H1 (cell line): ENCODE data around the gene NADSYN1. TPM values are rescaled to one million over a fixed set of nuclear protein-coding genes. Genes with fewer than 3 reads are reported as not detected.
"Not testable (repeated sequence)": the region's sequence is repeated elsewhere in the genome, so short reads cannot be mapped to it uniquely, and the experiment has no call there.

Experiments
- CTCF ChIA-PET: fragments of 300-600 bp; sonication (Branson Sonifier 250); formaldehyde crosslinking; loops from one replicate; lab custom pipeline; 2021; ENCODE audit not compliant: partially characterized antibody; lab: Charles Lee
- POLR2A ChIA-PET: fragments of 300-600 bp; sonication (Branson Sonifier 250); formaldehyde crosslinking; loops from one replicate; lab custom pipeline; 2021; ENCODE audit warnings: inconsistent platforms; ENCODE audit not compliant: partially characterized antibody; lab: Charles Lee
- DNase-seq, 2 experiments: peaks; one replicate each; pipeline versions ENCODE4 v3.0.0 to v3.0.0-alpha.2; 2010 to 2022; ENCODE audit warnings: low spot score in 2 of 2, low read depth in 1 of 2, mixed read lengths in 1 of 2
- FAIRE-seq: peaks from 2 replicates; lab custom pipeline; 2011; peaks lifted over from hg19 to GRCh38; lab: Jason Lieb, UNC
- H2AFZ ChIP-seq: 2 replicates; pipeline ENCODE4 v1.8.1; 2012; ENCODE audit warnings: low read length, inconsistent platforms
- H2AK5ac ChIP-seq: 2 replicates; pipeline ENCODE4 v1.6.1; 2013; ENCODE audit warnings: low read depth, low read length
- H2BK120ac ChIP-seq: replicated peaks from 2 replicates; pipeline ENCODE3; 2013; ENCODE audit warnings: low read depth, low read length, inconsistent platforms
- H2BK12ac ChIP-seq: 2 replicates; pipeline ENCODE4 v1.6.1; 2013; ENCODE audit warnings: low read depth, low read length
- H2BK15ac ChIP-seq: 2 replicates; pipeline ENCODE4 v1.6.1; 2013; ENCODE audit warnings: low read length
- H2BK20ac ChIP-seq: 2 replicates; pipeline ENCODE4 v1.6.1; 2013; ENCODE audit warnings: low read length
- H2BK5ac ChIP-seq: 2 replicates; pipeline ENCODE4 v1.6.1; 2013; ENCODE audit warnings: low read depth, low read length
- H3K14ac ChIP-seq: 2 replicates; pipeline ENCODE4 v1.6.1; 2013; ENCODE audit warnings: inconsistent platforms; ENCODE audit not compliant: insufficient read length
- H3K18ac ChIP-seq: 2 replicates; pipeline ENCODE4 v1.6.1; 2013; ENCODE audit warnings: low read length; ENCODE audit errors: extremely low read depth
- H3K23ac ChIP-seq: 2 replicates; pipeline ENCODE4 v1.6.1; 2013; ENCODE audit warnings: inconsistent platforms; ENCODE audit not compliant: insufficient read length
- H3K23me2 ChIP-seq: 2 replicates; pipeline ENCODE4 v1.6.1; 2013; ENCODE audit warnings: low read depth, low read length
- H3K27ac ChIP-seq: 2 replicates; pipeline ENCODE4 v1.6.1; 2011; ENCODE audit warnings: low read depth, low read length, inconsistent platforms
- H3K27me3 ChIP-seq, 4 experiments: replicated peaks in 1 of 4; 1 replicate in 1 of 4; 2 replicates in 3 of 4; pipeline versions ENCODE4 v1.6.1 to v1.8.1; 2011 to 2013; ENCODE audit warnings: low read length in 3 of 4, mild to moderate bottlenecking in 3 of 4, inconsistent platforms in 2 of 4, mixed read lengths in 2 of 4, moderate library complexity in 1 of 4; ENCODE audit not compliant: control insufficient read depth in 3 of 4, insufficient read depth in 3 of 4; ENCODE audit errors: extremely low read depth in 1 of 4
- H3K36me3 ChIP-seq, 4 experiments: 2 replicates each; pipeline versions ENCODE4 v1.6.1 to v1.8.1; 2011 to 2013; ENCODE audit warnings: mild to moderate bottlenecking in 4 of 4, low read length in 3 of 4, moderate library complexity in 2 of 4, control low read depth in 1 of 4, inconsistent platforms in 1 of 4; ENCODE audit not compliant: insufficient read depth in 4 of 4, control insufficient read depth in 2 of 4
- H3K4ac ChIP-seq: replicated peaks from 2 replicates; pipeline ENCODE3; 2013; ENCODE audit warnings: low read length, low read depth, mixed read lengths, inconsistent platforms; ENCODE audit not compliant: insufficient read length
- H3K4me1 ChIP-seq, 4 experiments: replicated peaks in 1 of 4; 1 replicate in 1 of 4; 2 replicates in 3 of 4; pipeline versions ENCODE4 v1.6.1 to v1.8.1; 2011 to 2013; ENCODE audit warnings: low read length in 3 of 4, inconsistent platforms in 2 of 4, mixed read lengths in 1 of 4; ENCODE audit not compliant: insufficient read depth in 4 of 4, control insufficient read depth in 3 of 4
- H3K4me2 ChIP-seq, 2 experiments: 2 replicates each; pipeline versions ENCODE4 v1.6.1 to v1.8.1; 2011 to 2013; ENCODE audit warnings: low read depth in 2 of 2, low read length in 2 of 2, control low read depth in 1 of 2, inconsistent platforms in 1 of 2, mild to moderate bottlenecking in 1 of 2; ENCODE audit not compliant: insufficient read depth in 1 of 2
- H3K4me3 ChIP-seq, 4 experiments: fragments of 200-600, 300-600 bp in 1 of 4; sonication (generic), shearing (Covaris generic), sonication (Bioruptor Twin) in 1 of 4; 2 replicates each; pipeline versions ENCODE4 v1.5.1 to v1.8.1; 2011 to 2016; ENCODE audit warnings: low read length in 4 of 4, low read depth in 3 of 4, control low read depth in 2 of 4, inconsistent platforms in 2 of 4, mild to moderate bottlenecking in 2 of 4, mixed read lengths in 1 of 4, moderate library complexity in 1 of 4; ENCODE audit not compliant: insufficient read depth in 2 of 4; ENCODE audit errors: extremely low read depth in 1 of 4
- H3K56ac ChIP-seq: replicated peaks from 2 replicates; pipeline ENCODE3; 2013; ENCODE audit warnings: low read depth, mild to moderate bottlenecking, mixed read lengths, low read length, inconsistent platforms; ENCODE audit not compliant: insufficient read length
- H3K79me1 ChIP-seq: 2 replicates; pipeline ENCODE4 v1.6.1; 2013; ENCODE audit warnings: low read depth, low read length, control low read depth
- H3K79me2 ChIP-seq, 2 experiments: 2 replicates each; pipeline versions ENCODE4 v1.6.1 to v1.8.1; 2012 to 2013; ENCODE audit warnings: low read length in 2 of 2, mild to moderate bottlenecking in 2 of 2, inconsistent platforms in 1 of 2; ENCODE audit not compliant: insufficient read depth in 2 of 2, control insufficient read depth in 1 of 2
- H3K9ac ChIP-seq, 4 experiments: replicated peaks in 1 of 4; 1 replicate in 1 of 4; 2 replicates in 3 of 4; pipeline versions ENCODE4 v1.6.1 to v1.8.1; 2011 to 2013; ENCODE audit warnings: low read depth in 3 of 4, low read length in 3 of 4, control low read depth in 2 of 4, mild to moderate bottlenecking in 2 of 4, moderate library complexity in 2 of 4, inconsistent platforms in 1 of 4; ENCODE audit errors: extremely low read depth in 1 of 4
- H3K9me3 ChIP-seq, 2 experiments: 2 replicates each; pipeline versions ENCODE4 v1.6.1 to v1.8.1; 2012 to 2013; ENCODE audit warnings: mild to moderate bottlenecking in 2 of 2, moderate library complexity in 2 of 2, control low read depth in 1 of 2, inconsistent platforms in 1 of 2, low read depth in 1 of 2, low read length in 1 of 2, mixed read lengths in 1 of 2; ENCODE audit not compliant: insufficient read depth in 2 of 2
- H4K20me1 ChIP-seq, 2 experiments: replicated peaks in 1 of 2; 2 replicates each; pipeline versions ENCODE3 to v1.8.1; 2011 to 2013; ENCODE audit warnings: inconsistent platforms in 2 of 2, low read length in 2 of 2, mild to moderate bottlenecking in 1 of 2; ENCODE audit not compliant: insufficient read depth in 2 of 2, control insufficient read depth in 1 of 2
- H4K5ac ChIP-seq: 2 replicates; pipeline ENCODE4 v1.6.1; 2013; ENCODE audit warnings: low read length, low read depth, mixed read lengths, inconsistent platforms; ENCODE audit not compliant: insufficient read length
- H4K8ac ChIP-seq: 2 replicates; pipeline ENCODE4 v1.8.0; 2013; ENCODE audit warnings: mild to moderate bottlenecking, moderate library complexity, low read length, inconsistent platforms; ENCODE audit not compliant: insufficient read depth; ENCODE audit errors: extremely low read depth
- H4K91ac ChIP-seq: replicated peaks from 2 replicates; pipeline ENCODE3; 2013; ENCODE audit warnings: low read length, mixed read lengths, inconsistent platforms; ENCODE audit not compliant: insufficient read length
- WGBS, 2 experiments: shearing (Covaris generic) in 1 of 2; methylation state at CpG; one replicate each; pipeline versions ENCODE4 v1.1.6 to v1.1.7; 2013 to 2015; ENCODE audit warnings: low lambda C conversion rate in 2 of 2, mixed read lengths in 2 of 2, inconsistent platforms in 1 of 2, low coverage in 1 of 2, missing lambda C conversion rate in 1 of 2; ENCODE audit not compliant: insufficient replicate concordance in 2 of 2, insufficient coverage in 1 of 2, insufficient read length in 1 of 2; ENCODE audit errors: extremely low coverage in 1 of 2, missing lambda C conversion rate in 1 of 2; 5-methylcytosine and 5-hydroxymethylcytosine counted together
- polyA plus RNA-seq, 7 experiments: library from polyadenylated mRNA; depleted of rRNA in 3 of 7; stranded (reverse) in 5 of 7; unstranded in 2 of 7; fragments of >200 nt in 5 of 7; fragments of 200-250 nt in 2 of 7; gene quantifications; 1 replicate in 5 of 7; 2 replicates in 1 of 7; 4 replicates in 1 of 7; pipeline versions ENCODE4 v1.2.1 to v1.2.3, GENCODE V29; 2011 to 2013; ENCODE audit warnings: missing spikeins in 2 of 7, mixed read lengths in 2 of 7
- total RNA-seq: library from RNA; stranded (reverse); fragmentation: NEBNext Ultra II Directional; extraction: Animal tissue kit (Norgen Biotek cat#: 25700); gene quantifications from 2 replicates; pipeline ENCODE4 v1.2.1, GENCODE V29; 2021

The NADSYN1 gene
- total and polyA plus RNA-seq, 2 of the 8 experiments (the other 6 are each of a cell fraction or from before 2014, with no cell fraction given) = 38.3 to 38.6 TPM

GRCh38 chr11:71422318-71422717 lies 30.7 kb upstream of the NADSYN1 start:
- H3K4me1 ChIP-seq, H2BK5ac ChIP-seq, H3K4me3 ChIP-seq, H3K36me3 ChIP-seq, H4K20me1 ChIP-seq, H3K27ac ChIP-seq, H2BK20ac ChIP-seq, H2BK120ac ChIP-seq, FAIRE-seq, H4K8ac ChIP-seq, H3K27me3 ChIP-seq, H3K79me2 ChIP-seq, H3K4ac ChIP-seq, H3K23ac ChIP-seq, H4K91ac ChIP-seq, H2BK12ac ChIP-seq, H3K4me2 ChIP-seq, POLR2A ChIA-PET, H3K56ac ChIP-seq, H3K9me3 ChIP-seq, DNase-seq, H3K79me1 ChIP-seq, H2BK15ac ChIP-seq, H3K14ac ChIP-seq, H3K23me2 ChIP-seq, H2AFZ ChIP-seq, H2AK5ac ChIP-seq, H3K18ac ChIP-seq, H3K9ac ChIP-seq, H4K5ac ChIP-seq: not testable (repeated sequence)
- WGBS, 2 experiments = 91% methylated on average over 3 of the region's 3 CpGs; no CpG with 5 or more reads in 1 of the 2 experiments
- CTCF ChIA-PET = interaction anchor here (0.6 to 1.9 kb wide), 7 partner anchors 18 to 649 kb away, joined by 3 to 5 read pairs (median 3); no protein-coding TSS in a partner anchor
